ENCODE data around the gene HRH3. TPM values are rescaled to one million over a fixed set of nuclear protein-coding genes. Genes with fewer than 3 reads are reported as not detected.

The HRH3 gene
- total RNA-seq, 4 donors from 2014 or later: not detected

DNA sequence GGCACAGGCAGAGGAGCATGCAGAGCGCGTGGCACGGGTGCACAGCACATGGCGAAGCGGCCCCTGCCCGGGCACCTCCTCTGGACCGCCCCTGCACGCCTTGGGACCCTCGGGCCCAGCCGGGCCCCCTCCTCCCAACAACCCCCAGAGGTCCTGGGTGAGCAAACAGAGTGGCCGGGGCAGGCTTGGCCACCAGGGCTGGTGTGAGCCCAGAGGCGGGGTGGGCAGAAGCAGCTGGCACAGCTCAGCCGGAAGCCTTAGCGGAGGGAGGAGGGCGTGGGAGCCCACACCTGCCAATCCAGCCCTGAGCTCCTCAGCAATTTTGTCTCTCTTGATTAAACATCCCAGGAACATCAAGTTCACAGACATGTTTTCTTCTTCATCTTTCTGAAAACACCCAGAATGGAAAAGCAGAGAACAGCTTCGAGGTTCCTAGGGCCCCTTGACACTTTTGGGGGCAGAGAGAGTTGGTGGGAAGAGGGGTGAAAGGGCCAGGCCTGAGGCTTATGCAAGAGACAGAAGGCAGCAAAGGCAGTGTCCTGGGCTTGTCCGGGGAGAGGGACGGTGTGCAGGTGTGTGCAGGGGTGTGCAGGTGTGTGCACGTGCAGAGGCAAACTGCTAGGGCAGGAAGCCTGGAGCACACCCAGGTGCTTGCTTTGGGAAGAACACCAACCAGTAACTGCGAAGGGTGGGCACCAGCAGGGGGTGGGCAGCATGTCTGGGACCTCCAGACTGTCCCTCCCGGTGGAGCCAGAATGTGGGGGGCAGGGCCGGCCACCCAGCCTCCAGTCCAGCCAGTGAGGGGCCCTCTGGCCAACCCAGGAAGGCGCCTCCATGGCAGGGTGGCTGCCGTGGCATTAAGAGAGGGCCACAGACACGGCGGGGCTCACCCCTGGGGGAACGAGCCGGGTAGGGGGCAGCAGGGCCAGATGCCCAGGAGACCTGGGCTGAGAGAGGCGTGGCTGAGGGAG lies 4.8 kb downstream of the HRH3 start:
- Histone ChIP-seq H3K27ac (no peak overlapping the region), H3K27me3 (peaks cover 91% of the 10 kb centered on the region), H3K36me3 (no peaks in the 10 kb centered on the region), H3K4me1 (peaks cover 14% of the 10 kb centered on the region), H3K4me3 (no peak overlapping the region), H3K9me3 (no peaks in the 10 kb centered on the region)
- whole genome bisulfite sequencing: 75% methylated on average over 15 of the region's 29 CpGs
- DNase-seq (ENCODE audit: low spot score in 2 of 2): no peak
- TF ChIP-seq POLR2A (IDR thresholded peaks at IDR 0.05) (no peak), POLR2AphosphoS5 (IDR thresholded peaks at IDR 0.05) (no peak), CTCF (IDR thresholded peaks at IDR 0.05) (no peak), EP300 (IDR thresholded peaks at IDR 0.05) (no peak)

DNA sequence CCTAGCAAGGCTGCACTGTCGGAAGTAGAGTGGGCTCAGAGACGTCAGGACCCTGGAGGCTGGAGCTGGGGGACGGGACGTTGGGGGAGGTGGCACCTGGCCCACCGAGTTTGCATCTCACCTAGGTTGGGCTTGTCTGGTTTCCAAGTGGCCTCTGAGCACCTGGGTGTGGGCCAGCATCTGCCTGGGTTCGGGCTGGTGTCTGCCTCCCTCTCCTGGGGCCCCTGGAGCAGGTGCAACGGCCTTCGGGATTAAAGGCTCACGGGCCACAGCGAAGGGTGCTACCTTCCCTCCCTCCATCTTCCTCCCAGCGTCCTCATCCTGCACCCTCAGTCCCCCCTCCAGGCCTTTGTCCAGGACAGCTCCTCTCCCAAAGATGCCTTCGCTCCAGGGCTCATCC lies 6.0 kb downstream of the HRH3 start:
- no peaks in the 10 kb centered on the region for H3K36me3 ChIP-seq
- peaks cover 3% of the 10 kb centered on the region for H3K4me1 ChIP-seq
- no peaks in the 10 kb centered on the region for H3K9me3 ChIP-seq
- 35% methylated on average over 7 of the region's 12 CpGs for WGBS
- no peak for DNase-seq (ENCODE audit: low spot score in 2 of 2)
- H3K27ac ChIP-seq: no peak overlapping the region
- no peak overlapping the region for H3K4me3 ChIP-seq
- H3K27me3 ChIP-seq: peaks cover 90% of the 10 kb centered on the region
- TF ChIP-seq EP300 (IDR thresholded peaks at IDR 0.05) (no peak), POLR2A (IDR thresholded peaks at IDR 0.05) (no peak), CTCF (IDR thresholded peaks at IDR 0.05) (no peak), POLR2AphosphoS5 (IDR thresholded peaks at IDR 0.05) (no peak)

GRCh38 chr20:62212299-62212698 lies 7.8 kb downstream of the HRH3 start:
- TF ChIP-seq CTCF (IDR thresholded peaks at IDR 0.05) (no peak), POLR2AphosphoS5 (IDR thresholded peaks at IDR 0.05) (no peak)
- no peak overlapping the region for H3K27ac ChIP-seq
- no peaks in the 10 kb centered on the region for H3K36me3 ChIP-seq
- whole genome bisulfite sequencing: no CpG with 5 or more reads among the region's 10 CpGs
- H3K4me1 ChIP-seq: no peaks in the 10 kb centered on the region
- peaks cover 80% of the 10 kb centered on the region for H3K27me3 ChIP-seq
- no peak overlapping the region for H3K4me3 ChIP-seq
- DNase-seq (ENCODE audit: low spot score in 2 of 2): no peak
- H3K9me3 ChIP-seq: no peaks in the 10 kb centered on the region

- TF ChIP-seq EP300 (IDR thresholded peaks at IDR 0.05) (no peak), CTCF (IDR thresholded peaks at IDR 0.05) (no peak), POLR2A (IDR thresholded peaks at IDR 0.05) (no peak), POLR2AphosphoS5 (IDR thresholded peaks at IDR 0.05) (no peak)
- Histone ChIP-seq H3K9me3 (no peaks in the 10 kb centered on the region), H3K4me3 (no peak overlapping the region), H3K36me3 (no peaks in the 10 kb centered on the region), H3K27me3 (peaks cover 76% of the 10 kb centered on the region), H3K4me1 (no peaks in the 10 kb centered on the region), H3K27ac (no peak overlapping the region)
- DNase-seq (ENCODE audit: low spot score in 2 of 2): no peak
- WGBS: 88% methylated on average over 3 of the region's 9 CpGs
These were observed 8.2 kb downstream of the HRH3 start for GRCh38 chr20:62211769-62212288.

- H3K27ac ChIP-seq: no peak overlapping the region
- no peaks in the 10 kb centered on the region for H3K36me3 ChIP-seq
- no peaks in the 10 kb centered on the region for H3K9me3 ChIP-seq
- TF ChIP-seq CTCF (IDR thresholded peaks at IDR 0.05) (no peak), EP300 (IDR thresholded peaks at IDR 0.05) (no peak), POLR2AphosphoS5 (IDR thresholded peaks at IDR 0.05) (no peak), POLR2A (IDR thresholded peaks at IDR 0.05) (no peak)
- no peak overlapping the region for H3K4me3 ChIP-seq
- no peak for DNase-seq (ENCODE audit: low spot score in 2 of 2)
- 80% methylated on average over 1 of the region's 8 CpGs for WGBS
- peaks cover 70% of the 10 kb centered on the region for H3K27me3 ChIP-seq
- no peaks in the 10 kb centered on the region for H3K4me1 ChIP-seq
These were observed 8.9 kb downstream of the HRH3 start for GRCh38 chr20:62211216-62211615.

Data from suprapubic skin (tissue), 4 donors.